ENCODE measurements around the gene ELOA. TPM values are rescaled to one million over a fixed set of nuclear protein-coding genes. Genes with fewer than 3 reads are reported as not detected.
A peak's percentile ranks its signal among the peaks of the same experiment; 100 is the strongest.
"Not testable (repeated sequence)": the region's sequence is repeated elsewhere in the genome, so short reads cannot be mapped to it uniquely, and the experiment has no call there.

The ELOA gene
- polyA plus RNA-seq, 1 donor = 26.3 TPM

GRCh38 chr1:23800400-23801337 lies 57.4 kb downstream of the ELOA start, which contains the start of gene GALE:
GALE (minus strand) TSS chr1:23800754; CDS start chr1:23799007, 1,747 bp downstream.
- peak within 1 kb of the TSS; percentile 100 for H3K27ac ChIP-seq (ENCODE audit: low read length)
- H3K4me1 ChIP-seq (ENCODE audit: control insufficient read depth, insufficient read depth, low read length) = peaks cover 49% of the 10 kb centered on the region
- H3K27me3 ChIP-seq (ENCODE audit: control insufficient read depth, insufficient read depth, low read length) = no peaks in the 10 kb centered on the region
- peak within 1 kb of the TSS; percentile 98 for H3K4me3 ChIP-seq (ENCODE audit: low read length)
- WGBS (ENCODE audit: insufficient coverage, low lambda C conversion rate) = no CpG with 5 or more reads among the region's 82 CpGs
- peaks cover 58% of the 10 kb centered on the region for H3K36me3 ChIP-seq (ENCODE audit: control insufficient read depth, insufficient read depth, low read length)
- H3K9me3 ChIP-seq (ENCODE audit: control insufficient read depth, low read depth, low read length) = no peaks in the 10 kb centered on the region
- DNase-seq = peak; percentile 99

DNA sequence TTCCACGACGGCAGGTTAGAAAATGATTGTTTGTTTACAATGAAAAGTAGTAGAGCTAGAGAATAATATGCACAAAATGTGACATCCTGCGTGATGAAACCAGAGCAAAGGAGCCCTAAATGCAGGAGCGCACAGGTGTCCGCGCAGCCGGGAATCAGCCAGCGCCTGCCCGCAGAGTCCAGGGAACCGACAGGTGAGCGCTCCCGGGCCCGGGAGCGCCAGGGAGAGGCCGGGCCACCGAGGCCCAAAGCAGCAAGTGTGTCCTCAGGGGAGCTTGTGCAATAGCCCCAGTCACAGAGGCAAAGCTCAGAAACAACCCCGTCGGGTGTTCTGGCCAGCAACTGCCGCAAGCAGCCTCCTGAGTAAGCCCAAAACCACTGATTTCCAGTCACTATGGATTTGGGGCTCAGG lies 58.1 kb downstream of the ELOA start:
- Histone ChIP-seq H3K4me3 (ENCODE audit: low read length) (peak overlapping the region; percentile 89), H3K4me1 (ENCODE audit: control insufficient read depth, insufficient read depth, low read length) (peaks cover 48% of the 10 kb centered on the region), H3K27ac (ENCODE audit: low read length) (peak overlapping the region; percentile 100), H3K27me3 (ENCODE audit: control insufficient read depth, insufficient read depth, low read length) (no peaks in the 10 kb centered on the region), H3K36me3 (ENCODE audit: control insufficient read depth, insufficient read depth, low read length) (peaks cover 54% of the 10 kb centered on the region), H3K9me3 (ENCODE audit: control insufficient read depth, low read depth, low read length) (no peaks in the 10 kb centered on the region)
- peak; percentile 45 to 70 for DNase-seq
- no CpG with 5 or more reads among the region's 19 CpGs for WGBS (ENCODE audit: insufficient coverage, low lambda C conversion rate)

DNA sequence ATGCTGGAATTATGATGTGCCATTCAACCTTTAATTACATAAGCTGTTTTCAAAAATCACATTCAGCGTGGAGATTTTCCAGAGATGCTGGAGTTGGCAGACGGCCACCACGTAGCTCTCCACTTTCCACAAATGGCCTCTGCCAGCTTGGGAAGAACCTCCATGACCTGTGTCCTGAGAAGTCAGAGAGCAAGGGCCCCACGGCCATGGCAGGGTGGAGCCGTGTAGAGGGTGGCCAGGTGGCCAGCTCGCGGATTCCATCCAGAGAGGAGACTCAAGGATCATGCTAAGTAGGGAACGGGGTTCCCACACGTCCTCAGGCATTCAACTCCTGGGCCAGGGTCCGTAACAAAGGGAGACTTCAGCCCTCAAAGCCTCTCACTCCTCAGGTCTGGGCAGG lies 58.6 kb downstream of the ELOA start:
- peaks cover 51% of the 10 kb centered on the region for H3K36me3 ChIP-seq (ENCODE audit: control insufficient read depth, insufficient read depth, low read length)

GRCh38 chr1:23802809-23803342 lies 59.6 kb downstream of the ELOA start:
- peaks cover 54% of the 10 kb centered on the region for H3K36me3 ChIP-seq (ENCODE audit: control insufficient read depth, insufficient read depth, low read length)
- H3K4me1 ChIP-seq (ENCODE audit: control insufficient read depth, insufficient read depth, low read length) = peaks cover 37% of the 10 kb centered on the region
- H3K27ac ChIP-seq (ENCODE audit: low read length); H3K9me3 ChIP-seq (ENCODE audit: control insufficient read depth, low read depth, low read length); H3K27me3 ChIP-seq (ENCODE audit: control insufficient read depth, insufficient read depth, low read length); DNase-seq; H3K4me3 ChIP-seq (ENCODE audit: low read length): not testable (repeated sequence)
- no CpG with 5 or more reads among the region's 7 CpGs for WGBS (ENCODE audit: insufficient coverage, low lambda C conversion rate)

More for the DNA sequence above, 58.6 kb downstream of the ELOA start:
- Histone ChIP-seq H3K4me3 (ENCODE audit: low read length) (peak overlapping the region; percentile 89), H3K27me3 (ENCODE audit: control insufficient read depth, insufficient read depth, low read length) (no peaks in the 10 kb centered on the region), H3K27ac (ENCODE audit: low read length) (peak overlapping the region; percentile 100), H3K4me1 (ENCODE audit: control insufficient read depth, insufficient read depth, low read length) (peaks cover 45% of the 10 kb centered on the region), H3K9me3 (ENCODE audit: control insufficient read depth, low read depth, low read length) (no peaks in the 10 kb centered on the region)
- DNase-seq = no peak
- no CpG with 5 or more reads among the region's 10 CpGs for WGBS (ENCODE audit: insufficient coverage, low lambda C conversion rate)

- 100% methylated on average over 1 of the region's 5 CpGs for WGBS (ENCODE audit: insufficient coverage, low lambda C conversion rate)
- DNase-seq = no peak
- Histone ChIP-seq H3K27me3 (ENCODE audit: control insufficient read depth, insufficient read depth, low read length) (no peaks in the 10 kb centered on the region), H3K4me1 (ENCODE audit: control insufficient read depth, insufficient read depth, low read length) (peaks cover 30% of the 10 kb centered on the region), H3K4me3 (ENCODE audit: low read length) (no peak overlapping the region), H3K36me3 (ENCODE audit: control insufficient read depth, insufficient read depth, low read length) (peaks cover 52% of the 10 kb centered on the region), H3K27ac (ENCODE audit: low read length) (no peak overlapping the region), H3K9me3 (ENCODE audit: control insufficient read depth, low read depth, low read length) (no peaks in the 10 kb centered on the region)
Measured at GRCh38 chr1:23803674-23804073, 60.4 kb downstream of the ELOA start.

DNA sequence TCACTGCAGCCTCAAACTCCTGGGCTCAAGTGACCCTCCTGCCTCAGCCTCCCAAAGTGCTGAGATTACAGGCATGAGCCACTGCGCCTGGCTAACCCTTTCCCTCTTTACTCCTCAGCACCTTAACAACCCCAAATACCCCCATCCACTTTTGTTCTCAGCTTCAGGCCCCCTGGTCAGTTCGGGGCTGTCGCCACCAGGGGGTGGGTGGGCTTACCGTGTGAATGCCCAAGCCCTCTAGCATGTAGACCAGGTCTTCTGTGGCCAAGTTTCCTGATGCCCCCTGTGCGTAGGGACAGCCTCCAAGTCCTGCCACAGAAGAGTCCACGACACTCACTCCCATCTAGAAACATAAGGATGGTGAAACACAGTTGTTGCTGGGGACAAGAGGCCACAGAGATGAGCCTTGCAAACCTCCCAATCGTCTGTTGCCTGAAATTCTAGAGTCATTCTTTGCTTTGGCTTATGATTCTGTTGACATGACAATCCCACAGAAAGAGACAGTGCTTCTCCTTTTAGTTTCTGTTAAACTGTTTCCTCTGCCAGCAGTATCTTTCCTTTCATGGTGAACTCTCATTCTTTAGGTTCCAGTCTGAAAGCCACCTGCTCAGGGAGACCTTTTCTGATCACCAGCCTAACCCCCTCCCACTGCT lies 61.0 kb downstream of the ELOA start:
- Histone ChIP-seq H3K27ac (ENCODE audit: low read length) (no peak overlapping the region), H3K4me1 (ENCODE audit: control insufficient read depth, insufficient read depth, low read length) (peaks cover 23% of the 10 kb centered on the region), H3K4me3 (ENCODE audit: low read length) (no peak overlapping the region), H3K27me3 (ENCODE audit: control insufficient read depth, insufficient read depth, low read length) (no peaks in the 10 kb centered on the region), H3K9me3 (ENCODE audit: control insufficient read depth, low read depth, low read length) (no peaks in the 10 kb centered on the region), H3K36me3 (ENCODE audit: control insufficient read depth, insufficient read depth, low read length) (peaks cover 46% of the 10 kb centered on the region)
- no peak for DNase-seq
- WGBS (ENCODE audit: insufficient coverage, low lambda C conversion rate) = no CpG with 5 or more reads among the region's 7 CpGs

GRCh38 chr1:23805025-23805424 lies 61.8 kb downstream of the ELOA start:
- no peak overlapping the region for H3K4me3 ChIP-seq (ENCODE audit: low read length)
- H3K27me3 ChIP-seq (ENCODE audit: control insufficient read depth, insufficient read depth, low read length) = no peaks in the 10 kb centered on the region
- H3K27ac ChIP-seq (ENCODE audit: low read length) = no peak overlapping the region
- no peak for DNase-seq
- peaks cover 46% of the 10 kb centered on the region for H3K36me3 ChIP-seq (ENCODE audit: control insufficient read depth, insufficient read depth, low read length)
- no peaks in the 10 kb centered on the region for H3K9me3 ChIP-seq (ENCODE audit: control insufficient read depth, low read depth, low read length)
- peaks cover 21% of the 10 kb centered on the region for H3K4me1 ChIP-seq (ENCODE audit: control insufficient read depth, insufficient read depth, low read length)
- no CpG with 5 or more reads among the region's 2 CpGs for WGBS (ENCODE audit: insufficient coverage, low lambda C conversion rate)

GRCh38 chr1:23806280-23806679 lies 63.0 kb downstream of the ELOA start:
- H3K27me3 ChIP-seq (ENCODE audit: control insufficient read depth, insufficient read depth, low read length) = no peaks in the 10 kb centered on the region
- no peak overlapping the region for H3K27ac ChIP-seq (ENCODE audit: low read length)
- no peak overlapping the region for H3K4me3 ChIP-seq (ENCODE audit: low read length)
- WGBS (ENCODE audit: insufficient coverage, low lambda C conversion rate) = no CpG with 5 or more reads among the region's 6 CpGs
- H3K36me3 ChIP-seq (ENCODE audit: control insufficient read depth, insufficient read depth, low read length) = peaks cover 47% of the 10 kb centered on the region
- no peaks in the 10 kb centered on the region for H3K9me3 ChIP-seq (ENCODE audit: control insufficient read depth, low read depth, low read length)
- DNase-seq = no peak
- H3K4me1 ChIP-seq (ENCODE audit: control insufficient read depth, insufficient read depth, low read length) = peaks cover 31% of the 10 kb centered on the region

GRCh38 chr1:23807453-23807852 lies 64.2 kb downstream of the ELOA start:
- H3K27me3 ChIP-seq (ENCODE audit: control insufficient read depth, insufficient read depth, low read length) = no peaks in the 10 kb centered on the region
- no peak for DNase-seq
- no CpG with 5 or more reads among the region's 3 CpGs for WGBS (ENCODE audit: insufficient coverage, low lambda C conversion rate)
- peaks cover 51% of the 10 kb centered on the region for H3K36me3 ChIP-seq (ENCODE audit: control insufficient read depth, insufficient read depth, low read length)
- no peak overlapping the region for H3K27ac ChIP-seq (ENCODE audit: low read length)
- H3K4me1 ChIP-seq (ENCODE audit: control insufficient read depth, insufficient read depth, low read length) = peaks cover 21% of the 10 kb centered on the region
- no peaks in the 10 kb centered on the region for H3K9me3 ChIP-seq (ENCODE audit: control insufficient read depth, low read depth, low read length)
- no peak overlapping the region for H3K4me3 ChIP-seq (ENCODE audit: low read length)

GRCh38 chr1:23809751-23810171 lies 66.5 kb downstream of the ELOA start:
- no CpG with 5 or more reads among the region's 6 CpGs for WGBS (ENCODE audit: insufficient coverage, low lambda C conversion rate)

More at GRCh38 chr1:23809751-23810171, 66.5 kb downstream of the ELOA start:
- peaks cover 52% of the 10 kb centered on the region for H3K36me3 ChIP-seq (ENCODE audit: control insufficient read depth, insufficient read depth, low read length)
- peaks cover 21% of the 10 kb centered on the region for H3K4me1 ChIP-seq (ENCODE audit: control insufficient read depth, insufficient read depth, low read length)
- DNase-seq = peak; percentile 87 to 91
- H3K4me3 ChIP-seq (ENCODE audit: low read length) = no peak overlapping the region
- no peaks in the 10 kb centered on the region for H3K9me3 ChIP-seq (ENCODE audit: control insufficient read depth, low read depth, low read length)
- H3K27me3 ChIP-seq (ENCODE audit: control insufficient read depth, insufficient read depth, low read length) = no peaks in the 10 kb centered on the region
- H3K27ac ChIP-seq (ENCODE audit: low read length) = peak overlapping the region; percentile 73
